Sigmoid colon (tissue), 4 donors: Measurements from ENCODE around the gene CHCHD6.

Source experiments
- CTCF ChIP-seq, 4 experiments: fragments of 450-650 bp in 3 of 4; fragments of 200-600 bp in 1 of 4; IDR thresholded peaks; one replicate each; pipeline ENCODE4 v1.5.1; 2016 to 2019; ENCODE audit warnings: antibody characterized with exemption in 4 of 4, mild to moderate bottlenecking in 3 of 4, moderate library complexity in 2 of 4
- EP300 ChIP-seq, 4 donors: sonication (generic); formaldehyde crosslinking; IDR thresholded peaks; one replicate each; pipeline ENCODE4 v1.6.1; 2017; ENCODE audit warnings: antibody characterized with exemption in 4 of 4
- POLR2AphosphoS5 ChIP-seq, 4 donors: sonication (generic); formaldehyde crosslinking; IDR thresholded peaks; one replicate each; pipeline ENCODE4 v1.6.1; 2017; ENCODE audit warnings: antibody characterized with exemption in 4 of 4

- TF ChIP-seq CTCF (IDR thresholded peaks at IDR 0.05) (no peak), POLR2AphosphoS5 (IDR thresholded peaks at IDR 0.05) (no peak), EP300 (IDR thresholded peaks at IDR 0.05) (no peak)
Observed at GRCh38 chr3:126661532-126662364, 42.3 kb upstream of the CHCHD6 start.
